AML-193 (cell line): ENCODE results near the gene TRIM34.
"Not testable (repeated sequence)": the region's sequence is repeated elsewhere in the genome, so short reads cannot be mapped to it uniquely, and the experiment has no call there.

ENCODE experiments used
- DNase-seq, 2 experiments: peaks; one replicate each; lab custom pipeline; 2025; lab: John Stamatoyannopoulos, UW

The TRIM34 gene

DNA sequence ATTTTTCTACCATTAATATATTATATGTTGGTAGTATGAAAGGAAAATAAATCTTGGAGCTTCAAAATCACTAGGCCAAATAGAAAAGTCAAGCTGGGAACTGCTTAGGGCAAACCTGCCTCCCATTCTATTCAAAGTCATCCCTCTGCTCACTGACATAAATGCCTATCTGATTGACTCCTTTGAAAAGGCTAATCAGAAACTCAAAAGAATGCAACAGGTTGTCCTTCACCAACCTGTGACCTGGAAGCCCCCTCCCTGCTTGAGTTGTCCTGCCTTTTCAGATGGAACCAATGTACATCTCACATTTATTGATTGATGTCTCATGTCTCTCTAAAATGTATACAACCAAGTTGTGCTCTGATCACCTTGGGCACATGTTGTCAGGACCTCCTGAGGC is 3.2 kb upstream of the TRIM34 start:
- DNase-seq: no peak

DNA sequence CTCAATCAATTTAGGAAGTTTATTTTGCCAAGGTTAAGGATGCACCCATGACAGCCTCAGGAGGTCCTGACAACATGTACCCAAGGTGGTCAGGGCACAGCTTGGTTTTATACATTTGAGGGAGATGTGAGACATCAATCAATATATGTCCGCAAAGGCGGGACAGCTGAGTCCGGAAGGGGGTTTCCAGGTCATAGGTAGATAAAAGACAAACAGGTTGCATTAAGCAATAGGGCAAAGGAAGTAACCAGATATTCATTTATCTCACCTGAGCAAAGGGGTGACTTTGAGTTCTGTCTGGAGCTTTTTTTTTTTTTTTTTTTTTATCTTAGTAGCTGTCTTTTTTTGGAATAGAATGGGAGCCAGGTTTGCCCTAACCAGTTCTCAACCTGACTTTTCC is 2.0 kb upstream of the TRIM34 start:
- DNase-seq: no peak

DNA sequence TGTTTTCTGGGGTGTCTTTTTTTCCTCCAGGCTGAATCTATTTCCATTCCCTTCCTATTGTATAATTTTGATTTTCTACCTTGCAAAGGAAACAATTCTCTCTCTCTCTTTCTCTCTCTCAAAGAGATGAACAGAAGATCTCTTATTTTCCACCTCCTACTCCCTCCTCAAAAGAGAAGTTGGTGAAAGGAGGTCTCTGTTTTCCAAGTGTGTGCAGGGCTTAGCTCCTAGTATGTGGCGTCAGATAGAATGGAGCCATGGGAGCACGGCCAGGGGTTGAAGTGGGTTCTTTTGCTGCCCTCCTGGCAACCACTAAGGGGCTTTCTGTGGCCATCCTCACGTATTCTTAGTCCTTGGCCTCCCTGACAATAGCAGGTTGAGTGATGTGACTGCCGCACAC is 480 bp downstream of the TRIM34 start:
- DNase-seq: no peak

DNA sequence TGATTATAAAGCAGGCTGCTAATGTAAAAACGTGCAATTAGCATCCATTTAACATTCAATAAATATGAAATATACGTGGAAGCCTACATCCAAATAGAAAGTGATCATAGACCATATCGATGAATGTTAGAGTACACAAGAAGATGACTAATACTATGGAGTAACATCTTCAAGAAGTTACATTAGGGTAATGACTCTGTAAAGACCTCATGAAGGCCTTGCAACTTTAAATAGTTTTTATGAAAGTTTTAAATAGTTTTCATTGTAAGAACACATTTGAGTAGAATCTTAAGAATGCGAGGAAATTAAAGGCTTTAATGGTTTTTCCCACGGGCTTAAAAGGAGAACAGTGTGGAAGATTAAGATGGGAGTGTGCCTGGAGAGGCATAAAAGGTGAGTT is 1.4 kb downstream of the TRIM34 start:
- no peak for DNase-seq

DNA sequence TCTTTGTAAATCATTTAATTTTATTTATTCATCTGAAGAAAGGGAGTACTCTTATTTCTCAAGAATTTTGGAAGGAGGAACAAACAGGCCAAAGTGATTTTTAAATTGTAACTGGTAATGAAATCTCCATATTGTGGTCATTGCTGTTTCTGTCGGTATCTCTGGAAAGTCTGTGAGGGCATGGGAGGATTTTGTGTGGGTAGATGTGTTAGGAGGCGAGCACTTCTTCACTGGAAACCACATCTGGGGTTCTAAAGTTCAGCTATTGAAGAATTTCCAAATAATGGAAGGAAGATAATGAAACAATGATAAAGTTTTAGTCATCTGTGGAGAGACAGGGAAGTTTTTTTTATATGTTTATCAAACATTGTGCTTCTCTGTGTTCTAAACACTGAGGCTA is 6.6 kb downstream of the TRIM34 start:
- no peak for DNase-seq

DNA sequence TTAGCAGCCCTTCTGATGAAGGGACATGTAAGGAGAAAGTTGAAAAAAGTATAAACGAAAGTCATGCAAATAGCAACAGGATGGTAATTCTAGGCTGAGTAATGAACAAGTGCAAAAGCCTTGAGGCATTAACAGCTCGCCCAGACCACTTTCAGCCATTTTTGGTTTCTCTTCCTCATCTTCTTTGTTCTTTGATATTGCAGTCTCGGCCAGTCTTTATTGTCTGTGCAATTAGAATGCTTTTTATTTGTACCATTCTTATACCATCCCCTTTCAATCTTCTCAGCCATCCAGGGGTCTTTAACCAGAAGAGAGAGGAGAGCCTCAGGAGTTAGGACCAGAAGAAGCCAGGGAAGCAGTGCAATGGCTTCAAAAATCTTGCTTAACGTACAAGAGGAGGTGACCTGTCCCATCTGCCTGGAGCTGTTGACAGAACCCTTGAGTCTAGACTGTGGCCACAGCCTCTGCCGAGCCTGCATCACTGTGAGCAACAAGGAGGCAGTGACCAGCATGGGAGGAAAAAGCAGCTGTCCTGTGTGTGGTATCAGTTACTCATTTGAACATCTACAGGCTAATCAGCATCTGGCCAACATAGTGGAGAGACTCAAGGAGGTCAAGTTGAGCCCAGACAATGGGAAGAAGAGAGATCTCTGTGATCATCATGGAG is 7.3 kb downstream of the TRIM34 start:
- no peak for DNase-seq

DNA sequence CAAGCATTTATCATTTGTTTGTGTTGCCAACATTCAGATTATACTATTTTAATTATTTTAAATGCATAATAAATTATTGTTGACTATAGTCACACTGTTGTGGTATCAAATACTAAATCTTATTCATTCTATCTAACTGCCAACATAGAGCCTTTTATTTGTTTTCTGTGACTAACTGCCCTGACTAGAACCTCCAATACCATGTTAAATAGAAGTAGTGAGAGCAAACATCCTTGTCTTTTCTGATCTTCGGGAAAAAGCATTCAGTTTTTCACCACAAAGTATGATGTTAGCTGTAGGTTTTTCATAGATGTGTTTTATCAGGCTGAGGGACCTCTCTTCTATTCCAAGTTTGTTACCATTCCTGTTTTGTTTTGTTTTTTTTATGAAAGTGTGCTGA is 15.2 kb downstream of the TRIM34 start:
- DNase-seq: no peak

DNA sequence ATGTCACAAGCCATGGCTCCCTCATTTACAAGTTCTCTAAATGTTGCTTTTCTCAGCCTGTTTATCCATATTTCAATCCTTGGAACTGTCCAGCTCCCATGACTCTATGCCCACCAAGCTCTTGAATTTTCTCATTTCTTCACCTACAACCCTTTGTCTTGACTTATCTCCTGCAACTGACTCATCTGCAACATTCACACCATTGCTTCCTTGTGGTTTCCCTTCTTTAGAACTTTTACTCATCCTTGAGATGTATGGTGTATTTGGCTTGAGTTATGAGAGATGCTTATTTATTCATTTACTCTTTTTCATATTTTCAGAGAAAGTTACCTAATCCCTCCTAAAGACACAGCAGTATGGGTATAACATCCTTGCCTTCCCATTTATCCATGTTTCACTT is 18.8 kb downstream of the TRIM34 start:
- DNase-seq: no peak

DNA sequence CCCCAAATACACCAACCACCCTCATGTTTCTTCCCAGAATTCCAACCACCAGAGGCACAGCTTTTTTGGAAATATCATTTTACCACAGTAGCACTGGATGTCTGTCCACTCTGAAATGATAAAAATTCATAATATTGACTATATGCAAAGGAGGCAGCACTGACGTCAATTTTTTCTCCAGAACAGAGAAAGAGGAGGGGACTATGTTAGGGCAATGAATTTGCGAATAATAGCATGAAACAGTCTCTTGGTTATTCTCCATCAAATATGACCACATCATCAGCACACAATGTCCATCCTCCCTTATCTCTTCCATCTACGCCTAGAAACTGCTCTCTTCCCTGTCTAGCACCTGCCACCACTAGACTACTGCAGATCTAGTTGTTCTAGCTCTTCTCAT is 21.3 kb downstream of the TRIM34 start:
- no peak for DNase-seq

DNA sequence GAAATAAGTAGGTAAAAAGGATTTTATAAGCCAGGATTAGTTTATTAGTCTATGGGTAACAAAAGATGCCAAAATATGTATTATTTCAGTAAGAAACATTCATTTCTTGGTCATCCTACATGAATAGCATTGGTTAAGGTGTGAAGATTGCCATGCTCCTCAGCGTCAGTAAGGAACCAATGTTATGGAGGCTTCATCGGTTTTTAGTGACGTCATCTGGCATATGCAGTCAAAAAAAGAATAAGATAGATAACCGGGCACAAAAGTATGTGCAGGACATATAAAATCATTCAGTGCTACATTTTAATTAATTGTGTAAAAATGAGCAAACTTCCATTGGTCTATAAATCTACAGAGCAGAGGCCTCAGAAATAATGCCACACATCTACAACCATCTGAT is 30.7 kb downstream of the TRIM34 start:
- DNase-seq: no peak

DNA sequence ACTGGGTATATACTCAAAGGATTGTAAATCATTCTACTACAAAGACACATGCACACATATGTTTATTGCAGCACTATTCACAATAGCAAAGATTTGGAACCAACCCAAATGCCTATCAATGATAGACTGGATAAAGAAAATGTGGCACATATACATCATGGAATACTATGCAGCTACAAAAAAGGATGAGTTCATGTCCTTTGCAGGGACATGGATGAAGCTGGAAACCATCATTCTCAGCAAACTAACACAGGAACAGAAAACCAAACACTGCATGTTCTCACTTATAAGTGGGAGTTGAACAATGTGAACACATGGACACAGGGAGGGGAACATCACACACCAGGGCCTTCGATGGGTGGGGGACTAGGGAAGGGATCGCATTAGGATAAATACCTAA is 32.2 kb downstream of the TRIM34 start:
- DNase-seq: not testable (repeated sequence)

DNA sequence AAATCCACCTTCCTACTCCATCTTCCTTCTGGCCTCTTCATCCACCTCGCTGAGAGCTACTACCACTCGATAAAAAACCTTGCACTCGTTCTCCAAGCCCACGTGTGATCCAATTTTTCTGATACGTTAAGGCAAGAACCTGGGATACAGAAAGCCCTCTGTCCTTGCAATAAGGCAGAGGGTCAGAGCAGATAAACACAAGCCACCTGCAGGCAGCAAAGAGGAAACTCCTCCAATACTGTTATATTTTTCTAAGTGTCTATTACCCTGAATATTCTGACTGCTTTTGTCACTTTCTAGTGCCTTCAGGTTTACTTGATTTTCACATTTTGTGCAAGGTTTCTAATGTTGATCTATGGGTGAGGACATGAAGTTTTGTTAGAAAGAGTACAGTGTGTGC is 33.5 kb downstream of the TRIM34 start:
- no peak for DNase-seq

DNA sequence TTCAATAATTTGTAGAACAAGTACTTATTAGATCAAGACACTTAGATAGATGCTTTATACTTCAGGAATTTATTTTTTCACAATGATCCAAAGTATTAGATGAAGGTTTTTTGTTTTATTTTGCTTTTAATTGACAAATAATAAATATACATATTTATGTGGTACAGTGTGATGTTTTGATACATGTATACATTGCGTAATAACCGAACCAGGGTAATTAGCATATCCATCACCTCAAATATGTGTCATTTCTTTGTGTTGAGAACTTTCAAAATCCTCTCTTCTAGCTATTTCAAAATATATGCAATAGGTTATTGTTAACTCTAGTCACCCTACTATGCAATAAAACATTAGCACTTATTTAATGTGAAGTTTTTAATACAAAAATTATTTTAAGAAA is 38.7 kb downstream of the TRIM34 start:
- DNase-seq: no peak

DNA sequence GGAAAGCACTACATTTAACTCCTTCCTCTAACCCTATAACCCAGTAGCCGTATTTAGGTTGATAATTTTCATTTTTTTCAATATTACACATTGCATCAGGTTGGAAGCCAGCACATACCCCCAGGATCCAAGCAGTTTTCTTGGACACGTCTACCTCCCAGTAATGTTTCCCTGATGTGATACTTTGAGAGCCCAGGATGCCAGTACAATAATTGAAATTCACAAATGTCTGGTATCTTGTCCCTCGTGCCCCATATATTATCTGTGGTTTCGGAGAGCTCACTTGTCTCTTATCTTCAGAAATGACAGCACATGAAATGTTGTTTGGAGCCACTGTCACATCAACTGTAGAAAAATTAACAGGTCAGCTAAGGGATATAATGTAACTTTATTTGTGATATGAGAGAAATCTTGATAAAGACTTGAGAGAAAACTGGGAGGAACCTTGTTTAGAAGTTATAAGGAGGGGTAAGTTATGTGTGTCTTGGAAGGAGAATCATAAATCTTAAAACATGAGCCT is 40.3 kb downstream of the TRIM34 start:
- no peak for DNase-seq

DNA sequence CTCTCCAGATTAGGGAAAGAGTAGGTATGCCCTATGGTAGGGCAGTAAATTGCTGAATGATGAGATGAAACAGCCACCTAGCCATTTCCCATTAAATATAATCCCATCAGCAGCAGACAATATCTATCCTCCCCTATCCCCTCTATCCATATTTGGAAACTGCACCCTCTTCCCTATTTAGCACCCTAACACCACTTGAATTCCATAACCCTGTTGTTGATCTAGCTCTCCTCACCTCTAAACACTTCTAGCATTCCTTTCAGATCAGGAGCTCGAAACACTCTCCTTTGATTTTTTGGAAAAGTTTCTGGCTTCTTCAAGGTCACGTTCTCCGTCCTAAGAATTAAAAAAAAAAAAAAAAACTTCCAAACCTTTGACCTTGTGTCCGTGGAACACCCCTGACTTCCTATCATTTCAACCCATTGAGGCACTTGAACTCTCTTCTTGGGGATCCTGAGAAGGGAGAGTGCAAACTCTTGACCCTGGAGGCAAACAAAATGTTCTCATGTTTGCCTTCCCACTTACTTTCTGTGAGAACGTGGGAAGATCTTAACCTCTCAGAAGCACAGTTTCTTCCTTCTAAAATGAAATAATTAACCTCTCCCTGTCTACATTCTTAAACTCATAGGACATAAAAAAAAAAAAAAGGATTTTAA is 41.1 kb downstream of the TRIM34 start:
- no peak for DNase-seq

DNA sequence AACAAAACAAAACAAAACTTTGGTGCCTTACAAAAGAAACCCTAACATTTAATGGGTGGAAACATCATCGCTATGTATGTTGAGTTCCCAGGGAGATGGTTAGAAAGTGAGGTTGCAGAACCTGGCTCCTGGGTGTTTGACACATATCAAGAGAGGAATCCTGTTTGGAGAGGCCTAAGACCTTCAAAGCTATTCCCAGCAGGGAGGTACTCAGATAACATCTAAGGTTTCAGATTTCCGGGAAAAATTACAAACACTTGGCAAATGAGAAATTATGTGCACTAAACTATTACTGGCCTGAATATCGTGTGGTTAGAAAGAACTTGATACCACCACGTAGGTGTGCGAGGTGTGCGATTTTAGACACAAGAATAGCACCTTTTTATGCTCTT is 41.6 kb downstream of the TRIM34 start:
- no peak for DNase-seq

DNA sequence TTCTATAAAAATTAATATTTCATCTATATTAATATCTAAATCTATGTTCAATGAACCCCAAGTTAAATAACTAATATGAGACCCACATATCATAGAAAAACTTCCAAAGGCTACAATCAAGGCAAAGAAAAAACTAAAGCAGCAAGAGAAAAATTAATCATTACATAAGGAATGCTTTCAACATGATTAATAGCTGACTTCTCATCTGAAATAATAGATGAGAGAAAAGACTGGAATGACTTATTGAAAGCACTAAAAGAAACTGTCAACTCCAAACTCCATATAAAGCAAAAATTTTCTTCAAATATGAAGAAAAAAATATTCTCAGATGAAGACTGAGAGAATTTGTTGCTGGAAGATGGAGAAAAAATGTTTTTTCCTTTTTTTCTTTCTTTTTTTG is 47.0 kb downstream of the TRIM34 start:
- DNase-seq: no peak

DNA sequence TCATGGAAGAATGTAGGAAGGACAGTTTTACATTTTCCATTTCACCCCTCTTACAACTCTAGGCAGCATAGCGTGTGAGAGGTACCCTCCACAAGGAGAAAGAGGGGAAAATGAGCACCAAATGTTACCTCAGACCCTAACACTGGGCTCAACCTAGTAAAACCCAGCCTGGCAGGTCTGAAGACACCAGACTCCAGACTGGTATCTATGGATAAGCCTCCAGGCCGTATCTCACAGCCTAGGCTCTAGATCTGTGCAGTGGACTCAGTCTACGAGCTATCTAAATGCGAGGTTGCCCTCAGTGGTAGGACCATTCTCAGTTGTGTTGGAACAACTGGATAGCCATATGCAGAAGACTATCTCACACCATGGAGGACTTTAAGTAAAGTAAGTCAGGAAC is 49.6 kb downstream of the TRIM34 start:
- DNase-seq: no peak

DNA sequence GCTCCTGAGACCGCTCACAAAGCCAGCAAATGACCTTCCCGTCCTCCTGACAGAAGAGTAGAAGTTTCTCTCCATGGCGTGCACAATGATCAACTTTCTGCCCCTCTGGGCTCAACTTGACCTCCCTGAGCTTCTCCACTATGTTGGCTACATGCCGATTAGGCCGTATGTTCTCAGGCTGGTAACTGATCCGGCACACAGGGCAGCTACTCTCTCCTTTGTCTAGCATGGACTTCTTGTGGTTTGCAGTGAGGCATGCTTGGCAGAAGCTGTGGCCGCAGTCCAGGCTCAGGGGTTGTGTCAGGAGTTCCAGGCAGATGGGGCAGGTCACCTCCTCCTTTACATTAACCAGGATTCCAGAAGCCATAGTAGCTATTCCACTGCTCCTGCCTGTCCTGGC is 55.0 kb downstream of the TRIM34 start:
- DNase-seq: no peak

DNA sequence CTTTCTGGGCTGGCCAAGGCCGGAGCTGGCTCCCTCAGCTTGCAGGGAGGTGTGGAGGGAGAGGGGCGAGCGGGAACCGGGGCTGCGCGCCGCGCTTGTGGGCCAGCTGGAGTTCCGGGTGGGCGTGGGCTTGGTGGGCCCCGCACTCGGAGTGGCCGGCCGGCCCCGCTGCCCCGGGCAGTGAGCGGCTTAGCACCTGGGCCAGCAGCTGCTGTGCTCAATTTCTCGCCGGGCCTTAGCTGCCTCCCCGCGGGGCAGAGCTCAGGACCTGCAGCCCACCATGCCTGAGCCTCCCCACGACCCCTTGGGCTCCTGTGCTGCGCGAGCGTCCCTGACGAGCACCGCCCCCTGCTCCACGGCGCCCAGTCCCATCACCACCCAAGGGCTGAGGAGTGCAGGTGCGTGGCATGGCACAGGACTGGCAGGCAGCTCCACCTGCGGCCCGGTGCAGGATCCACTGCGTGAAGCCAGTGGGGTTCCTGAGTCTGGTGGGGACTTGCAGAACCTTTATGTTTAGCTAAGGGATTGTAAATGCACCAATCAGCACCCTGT is 58.2 kb downstream of the TRIM34 start:
- DNase-seq: not testable (repeated sequence)

DNA sequence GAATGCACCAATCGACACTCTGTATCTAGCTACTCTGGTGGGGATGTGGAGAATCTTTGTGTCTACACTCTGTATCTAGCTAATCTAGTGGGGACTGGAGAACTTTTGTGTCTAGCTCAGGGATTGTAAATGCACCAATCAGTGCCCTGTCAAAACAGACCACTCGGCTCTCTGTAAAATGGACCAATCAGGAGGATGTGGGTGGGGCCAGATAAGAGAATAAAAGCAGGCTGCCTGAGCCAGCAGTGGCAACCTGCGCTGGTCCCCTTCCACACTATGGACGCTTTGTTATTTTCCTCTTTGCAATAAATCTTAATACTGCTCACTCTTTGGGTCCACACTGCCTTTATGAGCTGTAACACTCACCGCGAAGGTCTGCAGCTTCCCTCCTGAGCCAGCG is 58.8 kb downstream of the TRIM34 start:
- not testable (repeated sequence) for DNase-seq

DNA sequence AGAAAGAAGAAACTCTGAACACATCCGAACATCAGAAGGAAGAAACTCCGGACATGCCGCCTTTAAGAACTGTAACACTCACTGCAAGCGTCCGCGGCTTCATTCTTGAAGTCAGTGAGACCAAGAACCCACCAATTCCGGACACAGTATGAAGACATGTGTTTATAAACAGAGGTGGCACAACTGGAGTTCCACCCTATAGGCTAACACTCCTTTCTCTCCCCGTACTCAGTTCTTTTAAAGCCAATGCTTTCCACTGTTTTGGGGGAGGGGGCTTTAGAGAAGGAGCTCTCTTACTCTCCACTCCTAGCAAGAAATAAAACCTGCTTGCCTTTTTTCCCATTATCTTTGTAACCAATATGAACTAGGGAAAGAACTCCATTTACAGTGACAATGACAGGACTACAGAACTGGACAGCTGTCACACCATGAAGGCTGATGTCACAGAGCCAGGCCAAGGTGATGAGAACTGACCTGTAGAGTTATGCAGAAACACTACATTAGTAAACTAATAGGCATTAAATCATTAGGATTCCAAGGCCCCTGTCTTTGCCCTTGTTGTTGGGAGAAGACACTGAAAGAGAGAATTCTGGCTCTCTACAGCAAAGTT is 59.3 kb downstream of the TRIM34 start:
- no peak for DNase-seq
